Body of pancreas (tissue), 4 donors: ENCODE measurements around the gene DOK5.

Experiments
- POLR2A ChIP-seq, 3 donors: fragments of 450-650 bp; IDR thresholded peaks; one replicate each; pipeline ENCODE4 v1.6.1; 2016; ENCODE audit warnings: antibody characterized with exemption in 3 of 3, mild to moderate bottlenecking in 2 of 3
- TF ChIP-seq, protein P1 (sequence below), 7 experiments: fragments of 450-650 bp in 4 of 7; fragments of 200-600 bp in 3 of 7; sonication (generic) in 3 of 7; IDR thresholded peaks; one replicate each; pipeline ENCODE4 v1.5.1; 2016 to 2019; ENCODE audit warnings: antibody characterized with exemption in 7 of 7

DNA sequence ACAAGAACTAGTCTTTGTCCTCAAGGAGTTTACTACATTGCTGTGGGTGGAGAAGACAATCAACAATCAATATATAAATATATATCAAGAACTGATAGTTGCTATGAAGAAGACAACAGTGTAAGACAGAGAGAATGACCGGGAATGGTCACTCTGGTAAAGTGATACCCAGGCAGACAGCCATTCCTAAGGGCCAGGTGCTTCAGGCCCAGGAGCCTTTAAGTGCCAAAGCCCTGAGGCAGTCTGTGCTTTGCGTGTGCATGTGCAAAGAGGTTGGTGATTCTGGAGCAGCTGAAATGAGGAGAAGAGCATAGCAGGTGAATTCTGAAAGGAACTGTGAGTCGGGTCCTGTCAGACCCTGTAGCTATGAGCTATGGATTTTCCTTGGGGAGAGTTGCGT, 154.2 kb downstream of the DOK5 start:
- TF ChIP-seq POLR2A (IDR thresholded peaks at IDR 0.05), result no peak
- TF ChIP-seq, protein P1, sequence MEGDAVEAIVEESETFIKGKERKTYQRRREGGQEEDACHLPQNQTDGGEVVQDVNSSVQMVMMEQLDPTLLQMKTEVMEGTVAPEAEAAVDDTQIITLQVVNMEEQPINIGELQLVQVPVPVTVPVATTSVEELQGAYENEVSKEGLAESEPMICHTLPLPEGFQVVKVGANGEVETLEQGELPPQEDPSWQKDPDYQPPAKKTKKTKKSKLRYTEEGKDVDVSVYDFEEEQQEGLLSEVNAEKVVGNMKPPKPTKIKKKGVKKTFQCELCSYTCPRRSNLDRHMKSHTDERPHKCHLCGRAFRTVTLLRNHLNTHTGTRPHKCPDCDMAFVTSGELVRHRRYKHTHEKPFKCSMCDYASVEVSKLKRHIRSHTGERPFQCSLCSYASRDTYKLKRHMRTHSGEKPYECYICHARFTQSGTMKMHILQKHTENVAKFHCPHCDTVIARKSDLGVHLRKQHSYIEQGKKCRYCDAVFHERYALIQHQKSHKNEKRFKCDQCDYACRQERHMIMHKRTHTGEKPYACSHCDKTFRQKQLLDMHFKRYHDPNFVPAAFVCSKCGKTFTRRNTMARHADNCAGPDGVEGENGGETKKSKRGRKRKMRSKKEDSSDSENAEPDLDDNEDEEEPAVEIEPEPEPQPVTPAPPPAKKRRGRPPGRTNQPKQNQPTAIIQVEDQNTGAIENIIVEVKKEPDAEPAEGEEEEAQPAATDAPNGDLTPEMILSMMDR (IDR thresholded peaks at IDR 0.05), result no peak
